ENCODE data around the gene DHRS2.
"Not testable (repeated sequence)": the region's sequence is repeated elsewhere in the genome, so short reads cannot be mapped to it uniquely, and the experiment has no call there.

GRCh38 chr14:23637655-23638413 lies 1.7 kb downstream of the DHRS2 start:
- not testable (repeated sequence) for TF ChIP-seq CTCF, POLR2AphosphoS5, POLR2A (IDR thresholded peaks at IDR 0.05)
